ENCODE measurements around the gene GSX2. TPM values are rescaled to one million over a fixed set of nuclear protein-coding genes. Genes with fewer than 3 reads are reported as not detected.
A peak's percentile ranks its signal among the peaks of the same experiment; 100 is the strongest.

GSX2 gene
- total and polyA plus RNA-seq, 2 donors (not counting 1 experiment from before 2014, with no cell fraction given) = 0.05 to 0.33 TPM

DNA sequence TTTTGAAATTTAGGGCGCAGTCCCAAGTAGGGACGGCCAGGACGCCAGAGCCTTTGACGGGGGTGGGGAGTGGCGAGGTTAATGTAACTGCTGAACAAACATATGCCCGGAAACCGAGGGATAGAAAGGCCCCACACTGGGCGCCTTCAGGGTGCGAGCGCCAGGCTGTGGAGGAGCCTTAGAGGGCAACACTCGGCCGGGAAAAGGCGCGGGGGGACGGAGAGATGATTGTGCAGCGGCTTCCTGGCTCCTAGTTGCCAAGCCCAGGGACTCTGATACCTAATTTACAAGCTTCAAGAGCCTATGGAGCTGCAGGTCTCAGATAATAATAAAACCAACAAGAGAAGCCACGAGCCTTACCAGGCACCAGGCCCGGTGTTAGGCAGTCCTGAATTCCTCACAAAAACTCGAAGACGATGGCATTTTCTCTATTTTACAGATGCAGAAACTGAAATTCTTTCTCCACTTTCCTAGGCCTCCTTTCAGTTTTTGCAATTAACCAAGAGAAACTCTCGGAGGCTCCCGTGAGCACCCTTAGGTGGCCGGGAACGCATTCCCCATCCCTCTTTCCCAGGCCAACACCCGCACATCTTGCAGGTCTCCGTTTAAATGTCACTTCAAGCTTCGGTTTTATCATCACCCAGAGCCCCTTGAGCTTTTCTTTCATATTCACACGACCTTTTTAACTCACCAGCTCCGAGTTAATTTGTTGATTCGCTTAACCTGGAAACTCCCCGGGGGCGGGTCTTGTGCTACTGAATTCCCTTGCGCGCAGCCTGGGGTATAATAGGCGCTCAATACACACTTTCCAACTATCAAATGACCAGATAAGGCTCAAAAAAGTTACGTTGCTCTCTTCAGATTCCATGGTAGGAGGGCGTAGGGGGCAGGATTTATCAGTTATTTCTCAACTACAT, 6.4 kb upstream of the GSX2 start:
- peaks cover 6% of the 10 kb centered on the region for H3K4me1 ChIP-seq (ENCODE audit: control insufficient read depth, extremely low read depth, insufficient read depth, low read length)
- H2AFZ ChIP-seq (ENCODE audit: low read length) = no peak overlapping the region
- peaks cover 10% of the 10 kb centered on the region for H3K27me3 ChIP-seq (ENCODE audit: control insufficient read depth, insufficient read depth, low read length)
- no peak overlapping the region for H3K4me3 ChIP-seq (replicated peaks in 1 of 4; ENCODE audit: control extremely low read depth in 1 of 4, insufficient read depth in 1 of 4, low read depth in 3 of 4, low read length in 4 of 4)
- H3K9me3 ChIP-seq (ENCODE audit: control insufficient read depth, insufficient read depth, low read depth, low read length) = no peaks in the 10 kb centered on the region
- H3K79me2 ChIP-seq (ENCODE audit: control insufficient read depth, insufficient read depth, low read length) = no peaks in the 10 kb centered on the region
- DNase-seq (ENCODE audit: low read depth in 2 of 2) = no peak
- H3K27ac ChIP-seq (ENCODE audit: insufficient read depth, low read length) = no peak overlapping the region
- no peak overlapping the region for H3K9ac ChIP-seq (ENCODE audit: insufficient read depth, low read length)
- no peak overlapping the region for H3K4me2 ChIP-seq (ENCODE audit: extremely low read depth, insufficient read depth, low read length)
- TF ChIP-seq CTCF (conservative IDR thresholded peaks at IDR 0.05 in 1 of 2, IDR thresholded peaks at IDR 0.05 in 1 of 2; ENCODE audit: low read depth in 1 of 2, low read length in 2 of 2) = no peak
- TF ChIP-seq EZH2 (IDR thresholded peaks at IDR 0.05; ENCODE audit: low read length, missing control alignments) = no peak
- no peaks in the 10 kb centered on the region for H3K36me3 ChIP-seq (ENCODE audit: control insufficient read depth, insufficient read depth, low read length)
- H4K20me1 ChIP-seq (ENCODE audit: control insufficient read depth, extremely low read depth, insufficient read depth, low read length) = no peaks in the 10 kb centered on the region

GRCh38 chr4:54094451-54094850, 5.5 kb upstream of the GSX2 start:
- peak in 1 of 2 donors; percentile 50 for DNase-seq (ENCODE audit: low read depth in 2 of 2)
- Histone ChIP-seq H2AFZ (ENCODE audit: low read length) (no peak overlapping the region), H3K9ac (ENCODE audit: insufficient read depth, low read length) (no peak overlapping the region), H3K4me2 (ENCODE audit: extremely low read depth, insufficient read depth, low read length) (no peak overlapping the region), H3K27ac (ENCODE audit: insufficient read depth, low read length) (no peak overlapping the region), H3K9me3 (ENCODE audit: control insufficient read depth, insufficient read depth, low read depth, low read length) (no peaks in the 10 kb centered on the region), H3K4me1 (ENCODE audit: control insufficient read depth, extremely low read depth, insufficient read depth, low read length) (peaks cover 8% of the 10 kb centered on the region), H3K27me3 (ENCODE audit: control insufficient read depth, insufficient read depth, low read length) (peaks cover 15% of the 10 kb centered on the region), H4K20me1 (ENCODE audit: control insufficient read depth, extremely low read depth, insufficient read depth, low read length) (no peaks in the 10 kb centered on the region), H3K4me3 (replicated peaks in 1 of 4; ENCODE audit: control extremely low read depth in 1 of 4, insufficient read depth in 1 of 4, low read depth in 3 of 4, low read length in 4 of 4) (no peak overlapping the region), H3K79me2 (ENCODE audit: control insufficient read depth, insufficient read depth, low read length) (no peaks in the 10 kb centered on the region), H3K36me3 (ENCODE audit: control insufficient read depth, insufficient read depth, low read length) (no peaks in the 10 kb centered on the region)
- TF ChIP-seq CTCF (conservative IDR thresholded peaks at IDR 0.05 in 1 of 2, IDR thresholded peaks at IDR 0.05 in 1 of 2; ENCODE audit: low read depth in 1 of 2, low read length in 2 of 2) (no peak), EZH2 (IDR thresholded peaks at IDR 0.05; ENCODE audit: low read length, missing control alignments) (no peak)

- no peak for TF ChIP-seq CTCF (conservative IDR thresholded peaks at IDR 0.05 in 1 of 2, IDR thresholded peaks at IDR 0.05 in 1 of 2; ENCODE audit: low read depth in 1 of 2, low read length in 2 of 2)
- TF ChIP-seq EZH2 (IDR thresholded peaks at IDR 0.05; ENCODE audit: low read length, missing control alignments) = no peak
- Histone ChIP-seq H3K4me1 (ENCODE audit: control insufficient read depth, extremely low read depth, insufficient read depth, low read length) (peaks cover 12% of the 10 kb centered on the region), H3K4me3 (replicated peaks in 1 of 4; ENCODE audit: control extremely low read depth in 1 of 4, insufficient read depth in 1 of 4, low read depth in 3 of 4, low read length in 4 of 4) (no peak overlapping the region), H3K27me3 (ENCODE audit: control insufficient read depth, insufficient read depth, low read length) (peaks cover 17% of the 10 kb centered on the region), H3K36me3 (ENCODE audit: control insufficient read depth, insufficient read depth, low read length) (no peaks in the 10 kb centered on the region), H3K27ac (ENCODE audit: insufficient read depth, low read length) (no peak overlapping the region), H4K20me1 (ENCODE audit: control insufficient read depth, extremely low read depth, insufficient read depth, low read length) (no peaks in the 10 kb centered on the region), H3K9ac (ENCODE audit: insufficient read depth, low read length) (no peak overlapping the region), H3K4me2 (ENCODE audit: extremely low read depth, insufficient read depth, low read length) (no peak overlapping the region), H3K9me3 (ENCODE audit: control insufficient read depth, insufficient read depth, low read depth, low read length) (no peaks in the 10 kb centered on the region), H3K79me2 (ENCODE audit: control insufficient read depth, insufficient read depth, low read length) (no peaks in the 10 kb centered on the region), H2AFZ (ENCODE audit: low read length) (no peak overlapping the region)
- no peak for DNase-seq (ENCODE audit: low read depth in 2 of 2)
Measured at GRCh38 chr4:54095110-54095825, 4.7 kb upstream of the GSX2 start.

Measured in fibroblast of lung (primary cell).